ENCODE results near the gene FSTL1.

GRCh38 chr3:120440001-120440703 is 10.6 kb downstream of the FSTL1 start:
- TF ChIP-seq CTCF (IDR thresholded peaks at IDR 0.05; ENCODE audit: low read depth, low read length): no peak
- TF ChIP-seq POLR2A (IDR thresholded peaks at IDR 0.05; ENCODE audit: extremely low read depth, insufficient read length): no peak
